ENCODE measurements around the gene WASF1. TPM values are rescaled to one million over a fixed set of nuclear protein-coding genes. Genes with fewer than 3 reads are reported as not detected.
A peak's percentile ranks its signal among the peaks of the same experiment; 100 is the strongest.

WASF1 gene
- 10 to 100 TPM in 7 of 8 experiments, 1 to 10 TPM in 1; 9.0 to 57.8 (median 32.9) TPM for total RNA-seq

DNA sequence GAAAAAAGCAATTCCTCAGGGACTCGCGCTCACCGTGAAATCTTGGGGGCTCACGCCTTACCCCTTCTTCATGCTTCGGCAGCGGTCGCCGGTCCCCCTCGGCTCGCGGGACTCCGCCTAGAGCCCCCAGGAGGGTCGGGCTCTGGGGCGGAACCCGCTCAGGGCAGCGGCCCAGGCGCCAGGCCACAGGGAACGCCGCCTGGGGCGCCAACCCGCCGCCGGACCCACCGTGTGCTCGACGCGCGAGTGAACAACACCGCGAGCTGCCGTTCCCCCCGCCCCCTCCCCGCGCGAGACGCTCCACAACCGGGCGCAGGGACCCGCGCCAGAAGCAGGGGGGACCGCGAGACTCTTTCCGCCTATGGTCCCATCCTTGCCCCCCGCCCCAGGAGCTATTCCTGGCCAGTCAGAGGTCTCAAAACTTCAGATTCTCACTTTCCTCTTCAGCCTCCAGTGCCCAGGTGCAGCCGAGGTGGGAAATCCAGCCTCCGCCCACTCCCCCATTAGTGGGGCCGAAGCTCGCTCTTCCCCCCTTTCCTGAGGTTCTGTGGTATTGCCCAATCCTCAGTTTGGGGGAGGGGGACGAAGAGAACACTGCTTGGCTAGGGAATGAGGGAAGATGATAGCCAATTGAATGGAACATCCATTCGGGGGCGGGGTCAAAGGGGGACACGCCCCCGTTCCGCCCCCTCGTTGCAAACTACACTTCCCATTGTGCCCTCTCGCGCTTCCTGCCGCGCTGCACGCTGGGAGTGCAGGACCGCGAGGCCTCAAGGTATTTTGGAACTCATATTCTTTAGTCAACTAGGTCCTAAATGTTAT is at the start of gene WASF1:
Gene WASF1 (minus strand): TSS at position 265 of the 822 bp plus-strand sequence. CDS start 52,069 bp downstream, outside the sequence.
- WGBS, 10 experiments: 0 to 6% (median 1%) methylated on average over 1 to 29 of the region's 62 CpGs; no CpG with 5 or more reads in 1 of the 10 experiments

DNA sequence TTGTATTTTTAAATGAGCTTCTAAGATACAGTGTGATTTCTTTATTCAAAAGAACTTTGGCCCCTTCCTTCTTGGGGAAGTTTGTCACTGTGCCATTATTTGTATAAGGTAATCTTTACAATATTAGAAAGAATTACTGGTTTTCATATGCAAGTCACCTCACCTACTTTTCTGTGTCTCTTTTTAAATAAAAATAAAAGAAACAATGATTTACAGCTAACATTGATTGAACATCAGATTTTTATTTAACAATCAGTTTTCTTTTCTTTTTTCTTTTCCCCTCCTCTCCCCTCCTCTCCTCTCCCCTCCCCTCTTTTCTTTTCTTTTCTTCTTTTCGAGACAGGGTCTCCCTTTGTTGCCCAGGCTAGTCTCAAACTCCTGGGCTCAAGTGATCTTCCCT is 46.8 kb upstream of the WASF1 start:
- in situ Hi-C loops (cut with MboI; ENCODE audit: low pct_unique_long_range_greater_than_20kb in 2 of 9, low sequenced_read_pairs in 9 of 9, unreplicated experiment in 9 of 9): no loop called here
- 27 to 100% (median 79%) methylated on average over 1 of the region's 1 CpG; no CpG with 5 or more reads in 4 of the 10 experiments for WGBS, 10 experiments
- ATAC-seq (replicated peaks in 6 of 8): no peak
- Histone ChIP-seq H3K4me3 (no peak overlapping the region), H3K4me1 (replicated peaks in 1 of 2) (no peaks in the 10 kb centered on the region), H3K27ac (no peak overlapping the region)

More for the DNA sequence above, at the start of gene WASF1:
- Histone ChIP-seq H3K27ac (peak within 1 kb of the TSS; percentile 99), H3K4me3 (peak within 1 kb of the TSS; percentile 80 to 98 (median 84)), H3K4me1 (replicated peaks in 1 of 2) (peaks cover 19 to 32% of the 10 kb centered on the region in 2 donors)
- peak; percentile 82 to 89 (median 85) for ATAC-seq (replicated peaks in 6 of 8)
- in situ Hi-C loops (cut with MboI; ENCODE audit: low pct_unique_long_range_greater_than_20kb in 2 of 9, low sequenced_read_pairs in 9 of 9, unreplicated experiment in 9 of 9): no loop called here

DNA sequence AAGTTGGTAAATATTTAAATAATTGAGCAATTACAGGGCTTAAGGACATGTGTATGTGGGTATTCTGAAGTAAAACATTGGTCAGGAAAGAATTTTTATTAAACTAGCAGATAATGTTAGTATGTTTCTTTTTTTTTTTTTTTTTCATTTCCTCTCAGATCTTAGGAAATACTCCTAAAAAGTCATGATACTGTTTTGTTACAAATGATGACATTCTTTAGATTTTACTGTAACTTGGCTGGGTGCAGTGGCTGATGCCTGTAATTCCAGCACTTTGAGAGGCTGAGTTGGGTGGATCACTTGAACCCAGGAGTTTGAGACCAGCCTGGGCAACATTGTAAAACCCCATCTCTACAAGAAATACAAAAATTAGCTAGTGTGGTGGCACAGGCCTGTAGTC is 42.3 kb upstream of the WASF1 start:
- in situ Hi-C loops (cut with MboI; ENCODE audit: low pct_unique_long_range_greater_than_20kb in 2 of 9, low sequenced_read_pairs in 9 of 9, unreplicated experiment in 9 of 9): no loop called here
- H3K4me3 ChIP-seq: no peak overlapping the region
- no peaks in the 10 kb centered on the region for H3K4me1 ChIP-seq (replicated peaks in 1 of 2)
- ATAC-seq (replicated peaks in 6 of 8): no peak
- H3K27ac ChIP-seq: no peak overlapping the region

DNA sequence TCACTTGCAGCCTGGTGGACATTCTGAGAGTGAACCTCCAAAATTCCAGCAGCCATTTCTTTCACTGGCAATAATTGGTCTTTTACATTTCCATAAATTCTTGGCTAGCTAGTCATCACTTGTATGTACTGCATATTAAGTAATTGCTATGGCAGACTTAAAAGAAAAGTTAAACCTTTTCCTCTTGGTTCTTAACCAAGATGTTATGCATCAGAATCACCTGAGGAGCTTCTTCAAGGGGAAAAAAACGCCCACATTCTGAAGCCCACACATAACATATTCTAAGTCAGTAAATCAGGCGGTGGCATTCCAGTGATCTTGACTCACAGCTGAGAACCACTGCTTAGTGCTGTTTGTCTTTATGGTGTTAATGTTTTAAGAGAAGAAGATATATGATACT is 37.8 kb upstream of the WASF1 start:
- in situ Hi-C loops (cut with MboI; ENCODE audit: low pct_unique_long_range_greater_than_20kb in 2 of 9, low sequenced_read_pairs in 9 of 9, unreplicated experiment in 9 of 9): no loop called here
- no peaks in the 10 kb centered on the region for H3K4me1 ChIP-seq (replicated peaks in 1 of 2)
- peak in 3 of 8 experiments; percentile 74 to 92 (median 88) for ATAC-seq (replicated peaks in 6 of 8)
- no peak overlapping the region for H3K4me3 ChIP-seq
- 67 to 100% (median 85%) methylated on average over 1 to 2 of the region's 2 CpGs; no CpG with 5 or more reads in 4 of the 10 experiments for WGBS, 10 experiments
- no peak overlapping the region for H3K27ac ChIP-seq

DNA sequence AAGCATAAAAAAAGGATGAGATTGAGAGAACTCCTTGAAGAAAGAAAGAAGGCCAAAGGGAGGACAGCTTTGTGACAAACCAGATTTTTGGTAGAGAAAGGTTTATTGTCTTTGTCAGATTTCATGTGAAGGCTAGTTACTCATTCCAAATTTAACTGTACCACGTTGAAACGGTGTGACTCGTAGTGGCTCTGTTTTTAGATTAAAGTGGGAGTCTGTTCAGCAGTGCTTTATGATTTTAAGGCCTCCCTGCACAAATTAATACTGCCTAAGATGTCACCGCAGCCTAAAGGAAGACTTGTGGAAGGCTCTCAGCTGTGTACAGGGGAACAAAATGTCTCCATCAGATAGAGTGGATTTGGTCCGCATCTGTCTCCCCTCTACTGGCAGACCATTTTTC is 36.7 kb upstream of the WASF1 start:
- 65 to 100% (median 93%) methylated on average over 1 to 5 of the region's 5 CpGs; no CpG with 5 or more reads in 2 of the 10 experiments for WGBS, 10 experiments
- Histone ChIP-seq H3K27ac (no peak overlapping the region), H3K4me1 (replicated peaks in 1 of 2) (no peaks in the 10 kb centered on the region), H3K4me3 (no peak overlapping the region)
- ATAC-seq (replicated peaks in 6 of 8): no peak
- in situ Hi-C loops (cut with MboI; ENCODE audit: low pct_unique_long_range_greater_than_20kb in 2 of 9, low sequenced_read_pairs in 9 of 9, unreplicated experiment in 9 of 9): no loop called here

DNA sequence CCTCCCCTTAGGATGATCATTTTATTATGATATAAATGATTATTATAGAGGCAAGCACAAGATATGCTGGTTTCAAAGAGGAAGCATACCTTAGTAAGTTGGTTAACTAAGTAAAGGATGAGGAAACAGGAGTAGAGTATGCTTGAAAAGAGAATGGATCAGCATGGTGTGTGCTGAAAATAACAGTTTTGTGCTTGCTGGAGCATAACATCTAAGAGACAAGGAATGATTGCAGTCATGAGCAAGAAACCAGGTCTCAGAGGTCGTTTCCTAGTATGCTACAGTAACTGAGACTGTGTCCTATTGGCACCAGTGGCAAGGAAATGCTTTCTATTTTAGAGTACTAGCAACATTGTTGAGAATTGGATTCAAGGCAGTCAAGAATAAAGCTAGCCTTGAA is 34.9 kb upstream of the WASF1 start:
- H3K27ac ChIP-seq: no peak overlapping the region
- 67 to 100% (median 78%) methylated on average over 1 of the region's 1 CpG; no CpG with 5 or more reads in 6 of the 10 experiments for WGBS, 10 experiments
- ATAC-seq (replicated peaks in 6 of 8): no peak
- no peak overlapping the region for H3K4me3 ChIP-seq
- in situ Hi-C loops (cut with MboI; ENCODE audit: low pct_unique_long_range_greater_than_20kb in 2 of 9, low sequenced_read_pairs in 9 of 9, unreplicated experiment in 9 of 9): no loop called here
- H3K4me1 ChIP-seq (replicated peaks in 1 of 2): no peaks in the 10 kb centered on the region

DNA sequence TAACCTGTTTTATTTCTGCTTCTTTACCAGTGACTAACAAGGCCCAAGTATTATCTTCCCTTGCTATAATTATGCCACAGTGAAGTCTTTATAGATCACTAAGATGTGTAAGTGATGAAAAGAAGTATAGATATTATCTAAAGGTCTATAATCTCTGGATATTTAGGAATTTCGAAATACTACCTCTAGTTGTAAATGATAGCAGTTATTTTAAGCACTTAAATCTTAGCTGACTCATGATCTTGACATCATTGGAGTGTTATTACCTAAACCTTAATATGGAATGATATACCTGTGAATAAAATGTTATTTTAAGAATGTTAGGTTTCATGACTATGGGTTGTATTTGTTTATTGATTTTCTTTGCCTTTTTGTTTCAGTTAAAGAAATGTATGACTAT is 32.3 kb upstream of the WASF1 start:
- no peak for ATAC-seq (replicated peaks in 6 of 8)
- in situ Hi-C loops (cut with MboI; ENCODE audit: low pct_unique_long_range_greater_than_20kb in 2 of 9, low sequenced_read_pairs in 9 of 9, unreplicated experiment in 9 of 9): no loop called here
- no peaks in the 10 kb centered on the region for H3K4me1 ChIP-seq (replicated peaks in 1 of 2)
- H3K4me3 ChIP-seq: no peak overlapping the region
- WGBS, 10 experiments: 67 to 100% (median 100%) methylated on average over 1 of the region's 1 CpG; no CpG with 5 or more reads in 2 of the 10 experiments
- H3K27ac ChIP-seq: no peak overlapping the region

DNA sequence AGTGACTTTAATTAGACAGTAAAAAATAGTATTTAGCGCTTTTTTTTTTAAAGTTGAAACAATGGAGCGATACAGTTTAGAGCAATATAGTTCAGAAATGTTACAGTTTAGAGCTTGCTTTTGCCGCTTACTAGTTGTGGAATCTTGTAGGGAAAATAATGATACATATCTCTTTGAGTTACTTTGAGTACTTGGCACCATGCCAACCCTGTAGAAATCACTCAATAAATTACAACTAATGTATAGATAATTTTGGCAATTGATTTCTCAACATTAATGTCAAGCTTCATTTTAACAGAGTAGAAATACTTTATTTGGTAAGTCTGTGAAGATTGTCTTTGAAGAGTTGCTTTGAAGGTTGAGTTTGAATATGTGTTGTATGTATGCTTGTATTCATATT is 28.2 kb upstream of the WASF1 start:
- ATAC-seq (replicated peaks in 6 of 8): no peak
- in situ Hi-C loops (cut with MboI; ENCODE audit: low pct_unique_long_range_greater_than_20kb in 2 of 9, low sequenced_read_pairs in 9 of 9, unreplicated experiment in 9 of 9): no loop called here
- Histone ChIP-seq H3K27ac (no peak overlapping the region), H3K4me3 (no peak overlapping the region), H3K4me1 (replicated peaks in 1 of 2) (no peaks in the 10 kb centered on the region)
- WGBS, 10 experiments: 93 to 100% (median 100%) methylated on average over 1 to 3 of the region's 3 CpGs

DNA sequence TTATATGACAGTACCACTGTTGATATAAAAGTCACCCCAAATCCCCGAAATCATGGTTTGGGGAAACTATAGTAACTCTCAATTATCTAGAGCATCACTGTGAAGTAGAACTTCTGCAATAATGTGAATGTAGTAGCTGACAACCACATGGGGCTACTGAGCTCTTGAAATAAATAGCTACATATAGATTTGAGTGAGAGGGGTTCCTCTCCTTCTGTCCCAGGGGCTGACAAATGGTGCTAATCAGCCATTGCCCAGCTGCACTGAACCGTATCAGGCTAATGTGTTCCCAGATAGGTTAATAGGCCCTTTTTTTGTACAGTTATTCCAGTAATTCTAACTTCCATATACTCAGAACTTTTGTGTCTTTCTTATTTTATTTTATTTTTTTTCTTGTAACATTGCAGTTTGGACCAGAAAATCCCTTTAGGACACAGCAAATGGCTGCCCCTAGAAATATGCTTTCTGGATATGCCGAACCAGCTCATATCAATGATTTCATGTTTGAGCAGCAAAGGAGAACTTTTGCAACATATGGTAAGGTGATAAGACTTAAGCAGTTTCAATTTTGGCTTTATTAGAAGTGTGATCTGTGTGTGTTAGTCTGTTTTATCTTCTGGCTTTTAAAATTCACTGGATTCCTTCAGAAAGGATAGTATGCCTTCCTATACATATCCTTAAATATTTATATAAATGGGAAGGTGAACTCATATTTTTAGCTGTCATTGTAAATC is 21.8 kb upstream of the WASF1 start:
- H3K4me1 ChIP-seq (replicated peaks in 1 of 2): peaks cover 0 to 21% of the 10 kb centered on the region in 2 donors
- H3K27ac ChIP-seq: no peak overlapping the region
- peak in 3 of 8 experiments; percentile 44 to 69 (median 61) for ATAC-seq (replicated peaks in 6 of 8)
- in situ Hi-C loops (cut with MboI; ENCODE audit: low pct_unique_long_range_greater_than_20kb in 2 of 9, low sequenced_read_pairs in 9 of 9, unreplicated experiment in 9 of 9): no loop called here
- 42 to 100% (median 100%) methylated on average over 1 to 3 of the region's 3 CpGs for WGBS, 10 experiments
- H3K4me3 ChIP-seq: no peak overlapping the region

DNA sequence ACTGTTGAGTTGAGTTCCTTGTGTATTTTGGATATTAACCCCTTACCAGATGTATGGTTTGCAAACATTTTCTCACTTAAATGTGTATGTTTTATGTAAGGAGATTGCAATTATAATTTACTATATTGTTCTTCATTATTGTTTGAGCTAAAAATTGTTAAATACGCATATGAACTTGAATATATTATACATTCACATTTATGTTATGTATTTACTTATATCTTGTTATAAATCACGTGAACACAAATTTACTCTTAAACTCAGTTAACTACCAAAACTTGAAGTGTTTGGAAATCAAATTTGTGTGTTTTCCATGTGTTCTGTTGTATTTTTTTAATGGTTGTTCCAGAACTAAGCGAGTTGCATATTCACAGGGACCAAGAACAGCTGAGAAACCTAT is 19.1 kb upstream of the WASF1 start:
- in situ Hi-C loops (cut with MboI; ENCODE audit: low pct_unique_long_range_greater_than_20kb in 2 of 9, low sequenced_read_pairs in 9 of 9, unreplicated experiment in 9 of 9): no loop called here
- no peak for ATAC-seq (replicated peaks in 6 of 8)
- WGBS, 10 experiments: 82 to 100% (median 100%) methylated on average over 2 to 3 of the region's 3 CpGs
- Histone ChIP-seq H3K4me1 (replicated peaks in 1 of 2) (peaks cover 0 to 21% of the 10 kb centered on the region in 2 donors), H3K27ac (no peak overlapping the region), H3K4me3 (no peak overlapping the region)

DNA sequence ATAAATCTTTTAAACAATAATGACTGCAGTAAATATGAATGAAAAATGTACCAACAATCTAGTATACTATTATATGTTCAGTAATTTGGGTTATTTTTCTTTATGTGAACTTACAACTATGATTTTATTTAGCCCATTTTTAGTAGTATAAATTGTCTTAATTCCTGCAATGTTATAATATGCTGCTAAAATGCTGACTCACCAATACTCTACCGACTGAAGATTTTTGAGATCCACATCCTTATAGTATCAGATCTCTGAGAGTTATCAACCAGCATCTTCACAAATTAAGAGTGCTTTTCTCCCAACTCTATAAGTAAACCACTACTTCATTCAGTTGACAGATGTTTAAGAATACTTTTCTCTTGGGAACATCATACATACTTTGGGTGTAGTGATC is 17.4 kb upstream of the WASF1 start:
- in situ Hi-C loops (cut with MboI; ENCODE audit: low pct_unique_long_range_greater_than_20kb in 2 of 9, low sequenced_read_pairs in 9 of 9, unreplicated experiment in 9 of 9): no loop called here
- no peak overlapping the region for H3K4me3 ChIP-seq
- 70 to 100% (median 100%) methylated on average over 1 of the region's 1 CpG for WGBS, 10 experiments
- no peak overlapping the region for H3K27ac ChIP-seq
- ATAC-seq (replicated peaks in 6 of 8): no peak
- peaks cover 0 to 21% of the 10 kb centered on the region in 2 donors for H3K4me1 ChIP-seq (replicated peaks in 1 of 2)

DNA sequence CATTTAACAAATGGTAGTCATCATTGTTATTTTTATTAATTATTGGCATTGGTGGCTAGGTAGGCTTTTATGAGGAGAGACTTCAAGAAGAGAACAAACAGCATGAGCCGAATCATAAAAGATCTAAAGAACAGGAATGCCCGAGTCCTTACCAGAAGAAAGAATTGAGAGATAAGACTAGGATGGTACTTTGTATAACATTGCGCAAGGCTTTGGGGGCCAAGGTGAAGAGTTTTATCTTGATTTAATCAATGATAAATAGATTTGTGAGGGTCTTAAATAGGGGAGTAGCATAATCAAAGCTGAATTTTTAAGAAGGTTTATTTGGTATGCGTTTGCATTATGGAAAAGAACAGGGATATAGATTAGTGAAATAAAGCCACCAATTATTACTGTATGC is 16.2 kb upstream of the WASF1 start:
- ATAC-seq (replicated peaks in 6 of 8): no peak

DNA sequence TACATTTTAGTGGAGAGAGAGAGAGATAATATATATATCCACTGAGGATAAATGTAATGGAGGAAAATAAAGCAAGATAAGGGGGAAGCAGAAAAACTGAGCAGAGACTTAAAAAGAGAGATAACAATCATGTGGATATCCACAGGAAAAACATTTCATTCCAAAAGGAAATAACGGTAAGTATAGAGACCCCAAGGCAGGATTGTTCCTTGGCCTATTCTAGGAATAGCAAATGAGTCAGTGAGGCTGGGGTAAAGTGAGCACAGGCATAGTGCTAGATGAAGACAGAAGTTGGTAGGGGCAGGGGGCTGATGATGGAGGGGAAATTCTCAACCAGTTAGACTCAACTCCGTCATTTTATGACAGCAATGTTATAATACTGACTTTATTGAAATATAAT is 12.0 kb upstream of the WASF1 start:
- no peak for ATAC-seq (replicated peaks in 6 of 8)
- Histone ChIP-seq H3K4me3 (no peak overlapping the region), H3K27ac (no peak overlapping the region), H3K4me1 (replicated peaks in 1 of 2) (no peaks in the 10 kb centered on the region)
- in situ Hi-C loops (cut with MboI; ENCODE audit: low pct_unique_long_range_greater_than_20kb in 2 of 9, low sequenced_read_pairs in 9 of 9, unreplicated experiment in 9 of 9): no loop called here
- WGBS, 10 experiments: 67 to 100% (median 100%) methylated on average over 1 to 2 of the region's 2 CpGs

More for the DNA sequence above, 16.2 kb upstream of the WASF1 start:
- H3K4me1 ChIP-seq (replicated peaks in 1 of 2): peaks cover 0 to 11% of the 10 kb centered on the region in 2 donors
- in situ Hi-C loops (cut with MboI; ENCODE audit: low pct_unique_long_range_greater_than_20kb in 2 of 9, low sequenced_read_pairs in 9 of 9, unreplicated experiment in 9 of 9): no loop called here
- no peak overlapping the region for H3K27ac ChIP-seq
- 79 to 100% (median 88%) methylated on average over 1 to 4 of the region's 4 CpGs; no CpG with 5 or more reads in 2 of the 10 experiments for WGBS, 10 experiments
- no peak overlapping the region for H3K4me3 ChIP-seq

Measured in motor neuron (in vitro differentiated cells).